ENCODE results near the gene IKBKE. TPM values are rescaled to one million over a fixed set of nuclear protein-coding genes. Genes with fewer than 3 reads are reported as not detected.

Gene IKBKE
- total RNA-seq, 1 donor from 2014 or later, result 5.1 TPM

- TF ChIP-seq CTCF (IDR thresholded peaks at IDR 0.05; ENCODE audit: unreplicated experiment), result no peak
- peaks cover 2% of the 10 kb centered on the region for H3K4me1 Mint-ChIP-seq (ENCODE audit: low read depth)
- H3K27ac Mint-ChIP-seq, result peak overlapping the region; percentile 31
- DNase-seq (ENCODE audit: low spot score, unreplicated experiment), result no peak
- no peaks in the 10 kb centered on the region for H3K9me3 Mint-ChIP-seq (ENCODE audit: low read depth)
- H3K4me3 Mint-ChIP-seq (ENCODE audit: low read depth), result no peak overlapping the region
- no peaks in the 10 kb centered on the region for H3K27me3 Mint-ChIP-seq
- no peaks in the 10 kb centered on the region for H3K36me3 Mint-ChIP-seq (ENCODE audit: insufficient read depth)
Measured at GRCh38 chr1:206486995-206487788, 16.9 kb downstream of the IKBKE start.

GRCh38 chr1:206487970-206488369, 17.7 kb downstream of the IKBKE start:
- H3K4me1 Mint-ChIP-seq (ENCODE audit: low read depth), result peaks cover 2% of the 10 kb centered on the region
- no peaks in the 10 kb centered on the region for H3K36me3 Mint-ChIP-seq (ENCODE audit: insufficient read depth)
- no peak for TF ChIP-seq CTCF (IDR thresholded peaks at IDR 0.05; ENCODE audit: unreplicated experiment)
- no peak overlapping the region for H3K27ac Mint-ChIP-seq
- H3K4me3 Mint-ChIP-seq (ENCODE audit: low read depth), result no peak overlapping the region
- H3K27me3 Mint-ChIP-seq, result no peaks in the 10 kb centered on the region
- no peaks in the 10 kb centered on the region for H3K9me3 Mint-ChIP-seq (ENCODE audit: low read depth)
- DNase-seq (ENCODE audit: low spot score, unreplicated experiment), result no peak

GRCh38 chr1:206488466-206488865, 18.2 kb downstream of the IKBKE start:
- Mint-ChIP-seq H3K4me3 (ENCODE audit: low read depth) (no peak overlapping the region), H3K36me3 (ENCODE audit: insufficient read depth) (no peaks in the 10 kb centered on the region), H3K27me3 (no peaks in the 10 kb centered on the region), H3K9me3 (ENCODE audit: low read depth) (no peaks in the 10 kb centered on the region), H3K27ac (no peak overlapping the region), H3K4me1 (ENCODE audit: low read depth) (peaks cover 2% of the 10 kb centered on the region)
- no peak for TF ChIP-seq CTCF (IDR thresholded peaks at IDR 0.05; ENCODE audit: unreplicated experiment)
- DNase-seq (ENCODE audit: low spot score, unreplicated experiment), result no peak

- Mint-ChIP-seq H3K27ac (no peak overlapping the region), H3K4me3 (ENCODE audit: low read depth) (no peak overlapping the region), H3K4me1 (ENCODE audit: low read depth) (peaks cover 2% of the 10 kb centered on the region), H3K27me3 (no peaks in the 10 kb centered on the region), H3K36me3 (ENCODE audit: insufficient read depth) (no peaks in the 10 kb centered on the region), H3K9me3 (ENCODE audit: low read depth) (no peaks in the 10 kb centered on the region)
- DNase-seq (ENCODE audit: low spot score, unreplicated experiment), result peak; percentile 74
- TF ChIP-seq CTCF (IDR thresholded peaks at IDR 0.05; ENCODE audit: unreplicated experiment), result peak; percentile 94
Measured at GRCh38 chr1:206489980-206490770, 19.9 kb downstream of the IKBKE start.

GRCh38 chr1:206490771-206491405, 20.6 kb downstream of the IKBKE start:
- peaks cover 2% of the 10 kb centered on the region for H3K4me1 Mint-ChIP-seq (ENCODE audit: low read depth)
- no peaks in the 10 kb centered on the region for H3K36me3 Mint-ChIP-seq (ENCODE audit: insufficient read depth)
- H3K9me3 Mint-ChIP-seq (ENCODE audit: low read depth), result no peaks in the 10 kb centered on the region
- no peak overlapping the region for H3K4me3 Mint-ChIP-seq (ENCODE audit: low read depth)
- H3K27me3 Mint-ChIP-seq, result no peaks in the 10 kb centered on the region
- no peak for DNase-seq (ENCODE audit: low spot score, unreplicated experiment)
- TF ChIP-seq CTCF (IDR thresholded peaks at IDR 0.05; ENCODE audit: unreplicated experiment), result no peak
- no peak overlapping the region for H3K27ac Mint-ChIP-seq
